Mucosa of descending colon (tissue), 3 donors: ENCODE data around the gene ACY1. TPM values are rescaled to one million over a fixed set of nuclear protein-coding genes. Genes with fewer than 3 reads are reported as not detected.

Experiments
- ATAC-seq: fragments of 200-7000 bp; cut with Tn5 transposase; one replicate; pipeline ENCODE4 v1.9.1; 2020; ENCODE audit warnings: mild to moderate bottlenecking, moderate library complexity
- DNase-seq, 3 donors: peaks; one replicate each; pipeline ENCODE4 v3.0.0-alpha.2; 2020
- H3K36me3 ChIP-seq: fragments of 200-600 bp; one replicate; pipeline ENCODE4 v1.8.0; 2021; ENCODE audit warnings: low read depth, mild to moderate bottlenecking
- H3K4me1 ChIP-seq: fragments of 200-600 bp; one replicate; pipeline ENCODE4 v1.8.0; 2021; ENCODE audit warnings: low read depth, mild to moderate bottlenecking
- H3K4me3 ChIP-seq: fragments of 200-600 bp; one replicate; pipeline ENCODE4 v1.8.0; 2021; ENCODE audit warnings: mild to moderate bottlenecking
- H3K9me3 ChIP-seq: fragments of 200-600 bp; one replicate; pipeline ENCODE4 v1.8.0; 2021; ENCODE audit warnings: mild to moderate bottlenecking
- intact Hi-C, 2 donors: fragments of 100-400 bp; cut with DNase I in 1 of 2; cut with micrococcal nuclease in 1 of 2; formaldehyde crosslinking; loops; one replicate each; pipeline versions ENCODE4 v1.11.0 to v1.11.1; 2022; cut with DNase I, micrococcal nuclease
- total RNA-seq, 3 donors: library from RNA; stranded (reverse); fragmentation: NEBNext Ultra II Directional in 2 of 3; extraction: Animal tissue kit (Norgen Biotek cat#: 25700) in 2 of 3; gene quantifications; one replicate each; pipeline versions ENCODE4 v1.2.1 to v1.2.4, GENCODE V29; 2021 to 2023
- TF ChIP-seq, protein P1 (sequence below): fragments of 200-600 bp; IDR thresholded peaks from one replicate; pipeline ENCODE4 v1.8.0; 2022; ENCODE audit warnings: antibody characterized with exemption, mild to moderate bottlenecking
- donor health status: DM: no; HTN: no; CAD: no; lungs with moderate emphysema.
- donor health status: DM: no; HTN: no; CAD: no.
- donor health status: DM: no; HTN: yes; CAD: no.

The ACY1 gene
- total RNA-seq, 3 donors from 2014 or later: 79.9 to 180 (median 133) TPM

DNA sequence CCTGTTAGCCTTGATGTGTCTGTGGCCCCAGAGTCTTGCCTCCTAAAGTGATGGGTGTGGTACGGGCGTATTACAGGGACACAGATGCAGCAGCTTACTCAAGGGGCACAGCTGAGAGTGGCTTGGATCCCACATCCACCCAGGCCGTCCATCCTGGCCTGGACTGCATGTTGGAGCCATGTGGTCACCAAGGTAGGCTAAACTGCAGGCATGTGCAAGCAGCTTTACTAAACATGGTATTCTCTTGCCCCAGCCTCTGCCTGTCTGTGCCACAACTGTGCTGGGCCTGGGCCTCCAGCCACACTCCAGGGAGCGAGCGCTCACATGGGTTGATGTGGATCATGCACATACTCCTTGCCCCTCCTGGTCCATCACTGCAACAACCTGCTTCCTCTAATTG, 34.2 kb upstream of the ACY1 start:
- no peaks in the 10 kb centered on the region for H3K36me3 ChIP-seq
- no peaks in the 10 kb centered on the region for H3K9me3 ChIP-seq
- DNase-seq: peak in 1 of 3 donors; percentile 13
- no peaks in the 10 kb centered on the region for H3K4me1 ChIP-seq
- intact Hi-C loops: no loop called here
- H3K4me3 ChIP-seq: no peak overlapping the region
- ATAC-seq: no peak
- TF ChIP-seq, protein P1, sequence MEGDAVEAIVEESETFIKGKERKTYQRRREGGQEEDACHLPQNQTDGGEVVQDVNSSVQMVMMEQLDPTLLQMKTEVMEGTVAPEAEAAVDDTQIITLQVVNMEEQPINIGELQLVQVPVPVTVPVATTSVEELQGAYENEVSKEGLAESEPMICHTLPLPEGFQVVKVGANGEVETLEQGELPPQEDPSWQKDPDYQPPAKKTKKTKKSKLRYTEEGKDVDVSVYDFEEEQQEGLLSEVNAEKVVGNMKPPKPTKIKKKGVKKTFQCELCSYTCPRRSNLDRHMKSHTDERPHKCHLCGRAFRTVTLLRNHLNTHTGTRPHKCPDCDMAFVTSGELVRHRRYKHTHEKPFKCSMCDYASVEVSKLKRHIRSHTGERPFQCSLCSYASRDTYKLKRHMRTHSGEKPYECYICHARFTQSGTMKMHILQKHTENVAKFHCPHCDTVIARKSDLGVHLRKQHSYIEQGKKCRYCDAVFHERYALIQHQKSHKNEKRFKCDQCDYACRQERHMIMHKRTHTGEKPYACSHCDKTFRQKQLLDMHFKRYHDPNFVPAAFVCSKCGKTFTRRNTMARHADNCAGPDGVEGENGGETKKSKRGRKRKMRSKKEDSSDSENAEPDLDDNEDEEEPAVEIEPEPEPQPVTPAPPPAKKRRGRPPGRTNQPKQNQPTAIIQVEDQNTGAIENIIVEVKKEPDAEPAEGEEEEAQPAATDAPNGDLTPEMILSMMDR: no peak

DNA sequence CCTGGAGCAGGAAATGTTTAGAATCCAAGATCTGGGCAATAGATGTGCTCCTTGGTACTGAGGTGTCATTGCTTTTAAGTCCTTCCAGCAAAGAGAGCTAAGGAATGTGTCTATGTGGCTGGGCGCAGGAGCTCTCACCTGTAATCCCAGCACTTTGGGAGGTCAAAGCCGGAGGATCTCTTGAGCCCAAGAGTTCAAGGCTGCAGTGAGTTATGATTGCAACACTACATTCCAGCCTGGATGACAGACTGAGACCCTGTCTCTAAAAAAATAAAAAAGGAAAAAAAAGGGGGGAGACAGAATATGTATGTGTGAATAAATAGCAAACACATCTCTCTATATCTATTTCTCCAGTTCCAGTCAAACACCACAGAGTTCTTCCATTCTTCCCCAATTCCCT, 32.4 kb upstream of the ACY1 start:
- H3K36me3 ChIP-seq: no peaks in the 10 kb centered on the region
- TF ChIP-seq, protein P1: no peak
- ATAC-seq (no peak), DNase-seq (no peak)
- no peaks in the 10 kb centered on the region for H3K4me1 ChIP-seq
- intact Hi-C loops: no loop called here
- H3K9me3 ChIP-seq: no peaks in the 10 kb centered on the region
- no peak overlapping the region for H3K4me3 ChIP-seq

DNA sequence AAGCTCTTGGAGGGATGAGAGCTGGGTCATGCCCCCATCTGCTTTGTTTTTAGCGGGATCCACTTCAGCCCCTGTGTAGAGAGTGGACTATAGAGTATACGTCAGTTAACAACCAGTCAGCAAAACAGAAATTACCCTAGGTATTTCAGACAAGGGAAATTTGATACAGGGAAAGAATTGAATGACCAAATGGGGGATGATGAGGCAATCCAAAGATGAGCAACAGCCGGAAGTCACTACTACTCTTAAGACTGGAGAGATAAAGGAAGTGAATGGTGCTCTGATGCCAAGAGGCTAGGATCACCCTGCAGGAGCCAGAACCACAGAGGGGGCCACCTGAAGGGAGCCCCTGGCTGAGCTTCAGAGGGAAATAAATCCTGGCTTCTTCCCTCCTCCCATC, 29.9 kb upstream of the ACY1 start:
- DNase-seq (no peak), ATAC-seq (no peak)
- Histone ChIP-seq H3K36me3 (no peaks in the 10 kb centered on the region), H3K4me3 (no peak overlapping the region), H3K4me1 (peaks cover 7% of the 10 kb centered on the region), H3K9me3 (no peaks in the 10 kb centered on the region)
- intact Hi-C loops: no loop called here
- TF ChIP-seq, protein P1: no peak

DNA sequence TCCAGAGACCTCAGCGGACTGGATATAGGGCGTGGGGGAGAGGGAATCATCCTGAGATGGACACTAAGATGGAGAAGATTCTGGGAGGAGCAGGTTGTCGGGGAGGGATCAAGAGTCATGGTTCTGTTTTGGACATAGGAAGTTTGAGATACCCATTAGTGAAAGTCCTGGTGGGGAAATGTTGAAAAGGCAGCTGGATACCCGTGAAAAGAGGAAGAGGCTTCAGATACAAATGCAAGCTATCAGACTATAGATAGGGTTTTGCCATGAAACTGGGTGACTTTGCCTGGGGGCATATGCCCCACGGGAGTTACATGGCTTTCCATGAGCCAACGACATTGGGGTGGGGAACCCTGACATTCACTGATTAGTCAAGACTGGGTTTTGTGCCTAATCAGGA, 29.2 kb upstream of the ACY1 start:
- H3K9me3 ChIP-seq: no peaks in the 10 kb centered on the region
- H3K4me1 ChIP-seq: peaks cover 7% of the 10 kb centered on the region
- no peaks in the 10 kb centered on the region for H3K36me3 ChIP-seq
- no peak overlapping the region for H3K4me3 ChIP-seq
- DNase-seq: no peak
- ATAC-seq: no peak
- intact Hi-C loops: no loop called here
- TF ChIP-seq, protein P1: no peak

DNA sequence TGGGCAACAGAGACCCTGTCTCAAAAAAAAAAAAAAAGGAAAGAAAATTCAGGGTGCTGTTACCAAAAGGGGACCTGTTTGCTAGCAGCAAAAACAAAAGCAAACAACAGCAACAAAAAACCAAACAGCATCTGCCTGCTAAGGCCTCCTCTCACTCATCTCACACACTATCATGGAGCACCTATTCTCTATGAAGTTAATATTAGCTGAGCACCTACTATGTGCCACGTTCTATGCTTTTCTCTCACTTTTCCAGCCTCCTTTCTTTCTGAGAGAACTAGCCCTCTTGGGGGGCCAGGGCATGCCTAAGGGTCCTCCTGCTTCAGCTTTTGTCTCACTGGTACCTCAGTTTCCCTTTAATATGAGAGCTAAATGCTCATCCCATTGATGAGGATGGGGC, 28.6 kb upstream of the ACY1 start:
- intact Hi-C loops: no loop called here
- no peaks in the 10 kb centered on the region for H3K9me3 ChIP-seq
- H3K4me3 ChIP-seq: no peak overlapping the region
- TF ChIP-seq, protein P1: no peak
- H3K36me3 ChIP-seq: no peaks in the 10 kb centered on the region
- ATAC-seq (no peak), DNase-seq (no peak)
- peaks cover 7% of the 10 kb centered on the region for H3K4me1 ChIP-seq
